SK-N-MC (cell line): ENCODE data around the gene TRPM6.

Source experiments
- EZH2 ChIP-seq: fragments of 200-600 bp; sonication (generic); IDR thresholded peaks from one replicate; pipeline ENCODE4 v1.6.1; 2017; ENCODE audit warnings: antibody characterized with exemption
- FOXP2 ChIP-seq: optimal IDR thresholded peaks from 2 replicates; pipeline ENCODE3; 2011; ENCODE audit warnings: mild to moderate bottlenecking, moderate library complexity; ENCODE audit not compliant: insufficient read depth; ENCODE audit errors: extremely low read length, control extremely low read depth
- POLR2AphosphoS5 ChIP-seq: IDR thresholded peaks from 2 replicates; pipeline ENCODE4 v1.6.1; 2012; ENCODE audit warnings: mild to moderate bottlenecking, low read depth, low read length, borderline replicate concordance

GRCh38 chr9:74872619-74873233, 15.0 kb downstream of the TRPM6 start:
- TF ChIP-seq EZH2 (no peak), POLR2AphosphoS5 (no peak), FOXP2 (no peak)
